Effector CD8-positive, alpha-beta T cell (primary cell): ENCODE measurements around the gene ARHGAP26.

ENCODE experiments used
- DNase-seq: peaks from one replicate; lab custom pipeline; 2025; lab: John Stamatoyannopoulos, UW

Gene ARHGAP26

GRCh38 chr5:142829801-142830220 lies 59.6 kb downstream of the ARHGAP26 start:
- no peak for DNase-seq

GRCh38 chr5:142830241-142831008 lies 60.2 kb downstream of the ARHGAP26 start:
- no peak for DNase-seq

DNA sequence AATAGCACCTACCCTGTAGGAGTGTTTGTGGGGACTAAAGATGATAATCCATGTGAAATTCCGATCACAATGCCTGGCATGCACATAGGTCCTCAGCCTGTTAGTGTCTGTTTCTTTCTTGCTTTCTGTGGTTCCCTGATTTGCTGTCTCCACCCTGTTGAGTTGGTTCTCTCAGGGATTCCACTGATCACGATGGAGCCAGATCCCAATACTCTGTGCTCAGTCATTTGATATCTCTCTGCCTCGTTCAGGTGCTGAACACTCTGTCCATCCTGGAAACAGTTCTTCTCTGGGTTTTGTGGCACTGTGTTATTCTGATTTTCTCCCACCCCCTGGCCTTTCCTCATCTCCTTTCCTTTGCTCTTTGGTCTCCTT lies 60.8 kb downstream of the ARHGAP26 start:
- no peak for DNase-seq

- no peak for DNase-seq
Measured at GRCh38 chr5:142832263-142832662, 62.1 kb downstream of the ARHGAP26 start.

GRCh38 chr5:142833517-142834449 lies 63.6 kb downstream of the ARHGAP26 start:
- no peak for DNase-seq

DNA sequence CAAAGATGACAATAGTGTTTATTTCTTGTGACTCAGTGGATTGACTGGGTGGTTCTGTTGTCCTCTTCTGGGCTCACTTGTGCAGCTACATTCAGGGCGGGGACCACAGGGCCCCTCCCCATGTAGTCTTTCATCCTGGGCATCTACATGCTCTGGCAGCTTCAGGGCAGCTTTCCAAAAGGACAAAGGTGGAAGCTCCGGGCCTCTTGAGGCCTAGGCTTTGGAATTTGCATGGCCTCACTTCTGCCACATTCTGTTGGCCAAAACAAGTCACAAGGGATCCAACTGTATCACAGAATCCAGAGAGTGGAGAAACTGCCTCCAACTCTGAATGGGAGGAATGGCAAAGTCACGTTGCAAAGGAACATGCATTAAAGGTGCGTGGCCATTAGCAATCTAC lies 64.3 kb downstream of the ARHGAP26 start:
- DNase-seq = no peak

- no peak for DNase-seq
Measured at GRCh38 chr5:142835540-142835939, 65.4 kb downstream of the ARHGAP26 start.

DNA sequence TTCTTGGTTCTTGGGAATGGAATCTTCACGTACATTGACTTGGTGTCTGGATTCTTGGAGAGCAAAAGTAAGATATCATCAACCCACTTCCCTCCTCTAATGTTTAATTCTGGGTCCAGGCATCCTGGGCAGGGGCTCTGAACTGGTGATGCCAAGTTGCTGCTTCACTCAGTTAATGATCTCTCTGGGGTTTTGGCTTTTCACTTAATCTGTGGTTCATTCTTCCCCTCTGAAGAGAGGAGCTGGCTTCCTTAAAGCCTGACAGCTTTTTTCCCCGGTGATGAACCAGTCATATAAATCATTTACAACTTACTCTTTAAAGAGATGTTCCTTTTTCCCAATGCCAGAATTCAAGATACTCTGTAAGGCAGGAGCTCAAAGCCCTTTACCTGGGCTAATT lies 65.9 kb downstream of the ARHGAP26 start:
- no peak for DNase-seq

DNA sequence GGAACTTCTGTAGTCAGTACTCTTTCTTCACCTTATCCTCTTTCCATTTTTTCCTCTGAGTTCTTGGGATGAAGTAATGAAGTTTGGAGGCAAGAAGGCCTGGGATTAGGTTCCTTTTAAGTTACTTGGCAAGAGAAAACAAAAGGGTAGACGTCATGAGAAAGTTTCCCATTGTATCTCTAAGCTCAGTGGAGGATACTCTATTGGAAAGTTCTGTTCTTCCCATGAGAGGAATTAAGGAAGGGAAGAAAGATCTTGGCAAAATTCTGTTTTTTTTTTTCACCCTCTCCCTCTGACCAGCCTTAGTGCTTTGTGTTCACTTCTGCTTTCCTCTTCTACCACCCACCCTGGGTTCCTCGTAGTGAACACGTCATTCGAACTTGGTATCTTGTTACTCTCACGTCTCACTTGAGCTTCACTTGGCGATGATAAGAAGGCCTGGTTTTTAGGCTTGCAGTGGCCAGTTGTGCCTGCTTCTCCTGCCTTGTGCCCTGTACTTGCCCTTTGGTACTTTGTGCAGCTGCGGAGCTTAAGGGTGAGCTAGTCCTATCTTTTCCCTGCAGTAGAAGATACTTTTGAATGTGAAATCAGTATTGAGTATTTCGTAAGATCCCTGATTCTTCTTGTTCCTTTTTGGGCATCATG lies 67.0 kb downstream of the ARHGAP26 start:
- no peak for DNase-seq

DNA sequence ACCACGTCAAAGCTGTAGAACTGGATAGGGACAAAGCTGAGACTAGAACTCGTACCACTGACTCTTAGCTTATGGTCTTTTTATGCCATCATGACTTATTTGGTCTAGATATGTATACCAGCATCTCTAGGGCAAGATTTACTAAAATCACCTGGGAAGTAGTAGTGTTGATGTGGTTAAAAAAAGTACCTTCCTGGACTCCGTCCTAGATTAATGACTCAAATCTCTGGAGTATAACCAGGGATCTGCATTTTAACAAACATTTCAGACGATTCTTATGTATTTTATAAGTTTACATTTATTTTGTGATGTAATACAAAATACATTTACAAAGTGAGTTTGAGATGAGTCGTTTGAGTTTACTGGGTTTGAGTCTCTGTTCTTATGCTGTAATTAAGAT lies 68.7 kb downstream of the ARHGAP26 start:
- no peak for DNase-seq

DNA sequence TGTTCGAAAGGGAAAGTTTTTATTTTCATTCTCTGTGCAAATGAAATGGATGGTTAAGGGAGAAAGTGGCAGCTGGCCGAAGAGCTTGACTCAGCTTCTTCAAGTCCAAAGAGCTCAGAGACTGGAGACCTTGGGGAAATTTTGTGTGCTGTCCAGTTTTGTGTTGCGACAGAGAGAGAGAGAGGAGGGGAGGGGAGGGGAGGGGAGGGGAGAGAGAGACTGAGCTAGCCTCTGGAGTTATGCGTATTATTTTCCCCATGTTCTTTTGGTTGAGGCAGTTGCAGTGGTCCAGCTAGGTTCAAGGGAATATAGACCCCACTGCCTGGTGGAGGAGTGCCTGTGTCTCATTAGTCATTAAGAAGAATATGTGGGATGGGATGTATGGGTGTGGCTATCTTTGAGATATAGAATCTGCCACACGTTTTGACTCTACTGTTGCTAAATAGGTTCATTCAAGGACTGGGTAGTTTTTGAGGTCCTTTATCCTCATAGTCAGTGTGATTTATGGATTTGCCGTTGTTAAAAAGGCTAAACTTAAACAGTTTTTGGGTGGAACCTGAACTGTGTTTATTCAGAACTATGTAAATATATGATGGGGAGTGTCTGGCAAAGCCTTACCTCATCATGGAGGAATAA lies 69.7 kb downstream of the ARHGAP26 start:
- DNase-seq = no peak

- no peak for DNase-seq
Measured at GRCh38 chr5:142840575-142840974, 70.4 kb downstream of the ARHGAP26 start.

DNA sequence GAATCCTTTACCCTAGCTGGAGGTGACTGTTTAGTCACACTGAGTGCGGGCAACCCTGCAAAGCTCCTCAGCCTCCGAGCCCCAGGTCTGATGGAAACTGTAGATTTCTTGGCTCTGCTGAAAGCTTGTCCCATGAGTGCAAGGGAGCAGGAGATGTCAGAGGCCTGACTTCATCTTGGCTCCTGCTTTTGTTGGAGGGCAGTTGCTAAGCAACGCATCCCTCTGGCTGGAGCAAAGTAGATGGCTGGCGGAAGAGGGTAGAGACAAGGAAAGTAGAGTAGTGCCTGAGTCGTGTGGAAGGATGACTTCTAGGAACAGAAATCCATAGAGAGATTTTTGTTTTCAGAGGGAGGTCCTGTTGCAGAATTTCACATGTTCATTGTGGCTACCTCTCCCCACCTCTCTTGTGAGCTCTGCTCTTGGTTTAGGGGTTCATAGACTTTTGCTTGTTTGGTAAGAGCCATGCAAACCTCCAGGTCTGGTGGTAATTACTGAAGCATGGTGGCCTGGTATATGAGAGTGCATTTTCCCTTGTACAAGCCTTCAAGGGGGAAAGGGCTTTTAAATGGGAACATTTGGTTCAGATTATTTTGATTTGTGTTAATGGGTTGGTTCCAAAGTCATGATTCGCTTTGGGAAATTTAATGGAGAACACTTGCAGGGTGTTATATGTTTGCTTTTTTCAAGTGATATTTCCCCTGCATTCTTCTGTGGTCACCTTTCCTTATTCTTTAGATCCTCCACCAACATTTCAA lies 71.5 kb downstream of the ARHGAP26 start:
- DNase-seq = no peak

DNA sequence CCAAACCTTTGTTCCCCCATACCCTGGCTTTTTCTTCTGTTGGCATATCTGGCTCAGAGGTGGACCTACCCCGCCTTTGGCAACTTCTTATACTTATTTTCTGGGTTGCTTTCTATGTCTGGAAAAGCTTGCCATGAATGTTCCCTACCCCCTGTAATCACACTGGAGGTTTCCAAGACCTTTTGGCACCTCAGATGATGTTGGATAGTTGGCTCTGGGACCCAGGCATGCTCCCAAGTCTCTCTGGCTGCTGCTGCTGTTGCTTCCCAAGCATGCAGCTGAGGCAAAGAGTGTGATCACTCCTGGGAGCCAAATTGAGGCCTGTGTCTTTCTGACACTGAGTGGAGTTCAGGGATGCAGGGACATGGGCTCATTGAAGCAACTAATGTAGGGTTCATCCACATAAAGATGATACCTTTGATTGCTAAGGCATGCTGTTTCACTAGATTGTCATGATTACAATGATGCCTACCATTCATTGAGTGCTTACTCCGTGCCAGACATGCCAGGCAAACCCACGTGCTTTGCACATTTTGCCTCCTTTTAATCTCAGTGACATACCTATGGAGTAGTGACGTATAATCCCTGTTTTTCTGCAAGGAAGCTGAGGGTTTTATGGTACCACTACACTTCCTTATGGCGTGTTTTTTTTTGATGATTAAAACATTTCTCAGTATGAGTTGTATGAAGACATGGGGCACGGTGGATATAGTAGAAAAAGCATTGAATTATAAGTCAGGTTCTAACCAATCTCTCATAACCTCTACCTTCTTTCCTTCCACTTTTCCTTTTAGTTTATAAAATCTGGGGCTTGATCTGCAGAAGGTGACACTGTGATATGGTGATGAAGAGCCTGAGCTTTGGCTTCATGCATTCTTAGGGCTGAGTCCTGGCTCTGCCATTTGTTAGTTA lies 73.1 kb downstream of the ARHGAP26 start:
- no peak for DNase-seq

DNA sequence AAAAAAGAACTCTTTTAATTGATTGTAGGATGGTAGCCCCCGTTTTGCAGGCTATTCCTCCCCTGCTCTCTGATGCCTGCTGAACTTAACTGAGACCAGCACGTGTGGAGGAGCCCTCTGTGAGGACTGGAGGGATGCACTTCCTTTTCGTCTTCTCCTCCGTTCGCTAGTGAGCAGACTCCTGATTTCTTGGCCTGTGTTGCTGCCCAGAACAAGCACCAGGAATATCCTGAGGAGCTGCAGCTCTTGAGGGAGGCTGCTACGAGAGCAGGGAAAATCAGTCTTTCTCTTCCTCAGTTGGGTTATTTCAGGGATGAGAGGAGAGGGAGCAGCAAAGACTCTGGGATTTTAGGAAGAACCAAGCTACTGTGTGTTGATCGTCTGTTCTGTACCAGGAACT lies 74.7 kb downstream of the ARHGAP26 start:
- DNase-seq = no peak

DNA sequence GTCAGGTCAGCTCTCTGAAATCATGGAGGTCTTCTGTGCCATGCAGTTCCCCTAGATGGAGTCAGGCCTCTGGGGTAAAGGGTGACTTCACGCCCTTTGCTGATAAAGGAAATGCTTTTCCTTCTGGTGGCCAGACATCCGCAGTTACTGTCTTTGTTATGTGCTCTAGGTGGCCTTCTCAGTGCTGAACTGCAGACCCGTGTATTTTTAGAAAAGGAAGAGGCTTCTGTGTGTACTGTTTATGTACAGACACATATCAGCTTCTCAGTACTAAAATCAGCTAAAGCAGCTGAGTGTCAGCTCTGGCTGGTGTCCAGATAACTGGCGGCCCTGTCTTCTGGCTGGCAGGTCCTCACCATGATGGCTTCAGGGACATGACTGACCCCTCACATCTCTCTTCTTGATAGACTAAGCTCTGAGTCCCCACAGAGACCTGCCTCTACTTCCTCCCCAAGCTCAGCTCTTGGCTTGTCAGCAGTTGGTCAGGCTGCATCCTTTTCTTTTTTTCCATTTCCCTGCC lies 75.3 kb downstream of the ARHGAP26 start:
- no peak for DNase-seq

GRCh38 chr5:142845954-142846398 lies 75.8 kb downstream of the ARHGAP26 start:
- DNase-seq = no peak

DNA sequence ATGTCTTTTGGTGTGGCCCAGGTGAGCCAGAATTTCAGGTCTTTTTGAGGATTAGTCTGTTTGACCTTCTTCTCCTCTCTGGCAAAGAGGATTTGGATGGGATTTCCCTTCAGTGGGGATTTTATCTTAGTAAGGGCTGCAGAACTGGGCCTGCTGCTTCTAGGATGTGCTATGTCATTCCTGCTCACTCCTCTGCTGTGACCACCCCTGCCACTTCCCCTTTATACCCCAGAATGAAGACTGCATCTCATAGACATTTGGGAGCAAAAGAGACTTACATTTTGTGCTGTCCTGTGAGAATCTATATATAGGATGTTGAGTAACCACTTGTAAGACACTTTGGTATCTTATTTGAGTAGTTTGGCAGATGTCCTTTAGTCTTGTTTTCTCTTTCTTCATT lies 76.2 kb downstream of the ARHGAP26 start:
- no peak for DNase-seq

GRCh38 chr5:142847898-142848790 lies 78.0 kb downstream of the ARHGAP26 start:
- DNase-seq = no peak
